SJCRH30 (cell line): ENCODE measurements around the gene CD300LF. TPM values are rescaled to one million over a fixed set of nuclear protein-coding genes. Genes with fewer than 3 reads are reported as not detected.
A peak's percentile ranks its signal among the peaks of the same experiment; 100 is the strongest.

Experiments used
- DNase-seq, 2 experiments: peaks; one replicate each; pipeline ENCODE4 v3.0.0-alpha.2; 2015 to 2020
- H3K27ac ChIP-seq: fragments of 250-450 bp; sonication (Bioruptor Pico); 2 replicates; pipeline ENCODE4 v1.5.1; 2020; ENCODE audit warnings: mild to moderate bottlenecking, moderate library complexity
- H3K27me3 ChIP-seq: fragments of 250-450 bp; sonication (Bioruptor Pico); 2 replicates; pipeline ENCODE4 v1.5.1; 2020; ENCODE audit warnings: mild to moderate bottlenecking, moderate library complexity
- H3K36me3 ChIP-seq: fragments of 250-450 bp; sonication (Bioruptor Pico); 2 replicates; pipeline ENCODE4 v1.5.1; 2020; ENCODE audit warnings: mild to moderate bottlenecking, moderate library complexity
- H3K4me1 ChIP-seq: fragments of 250-450 bp; sonication (Bioruptor Pico); 2 replicates; pipeline ENCODE4 v1.5.1; 2020; ENCODE audit warnings: mild to moderate bottlenecking, moderate library complexity
- H3K4me3 ChIP-seq: fragments of 250-450 bp; sonication (Bioruptor Pico); 2 replicates; pipeline ENCODE4 v1.5.1; 2020; ENCODE audit warnings: mild to moderate bottlenecking, moderate library complexity
- H3K9me3 ChIP-seq: fragments of 250-450 bp; sonication (Bioruptor Pico); replicated peaks from 2 replicates; pipeline ENCODE4 v1.5.1; 2020; ENCODE audit warnings: mild to moderate bottlenecking, moderate library complexity
- total RNA-seq: library from RNA; depleted of rRNA; stranded (reverse); fragments of >200 nt; shearing (Covaris generic); gene quantifications from 2 replicates; pipeline ENCODE4 v1.2.3, GENCODE V29; 2014

Gene CD300LF
- total RNA-seq, 1 experiment from 2014 or later: not detected

GRCh38 chr17:74740641-74741387 is 28.1 kb upstream of the CD300LF start:
- DNase-seq: no peak
- no peak overlapping the region for H3K4me3 ChIP-seq
- H3K36me3 ChIP-seq: no peaks in the 10 kb centered on the region
- peaks cover 10% of the 10 kb centered on the region; the same call in 1 of the 2 replicates for H3K27me3 ChIP-seq
- peaks cover 30% of the 10 kb centered on the region for H3K4me1 ChIP-seq
- H3K9me3 ChIP-seq: no peaks in the 10 kb centered on the region
- H3K27ac ChIP-seq: no peak overlapping the region

GRCh38 chr17:74740173-74740572 is 27.4 kb upstream of the CD300LF start:
- H3K9me3 ChIP-seq: no peaks in the 10 kb centered on the region
- no peak overlapping the region for H3K27ac ChIP-seq
- no peak for DNase-seq
- H3K4me1 ChIP-seq: peaks cover 30% of the 10 kb centered on the region
- no peak overlapping the region for H3K4me3 ChIP-seq
- H3K27me3 ChIP-seq: peaks cover 17% of the 10 kb centered on the region; the same call in 1 of the 2 replicates
- no peaks in the 10 kb centered on the region for H3K36me3 ChIP-seq

- Histone ChIP-seq H3K27ac (no peak overlapping the region), H3K9me3 (no peaks in the 10 kb centered on the region), H3K4me3 (no peak overlapping the region), H3K36me3 (no peaks in the 10 kb centered on the region), H3K27me3 (peaks cover 17% of the 10 kb centered on the region; the same call in 1 of the 2 replicates), H3K4me1 (peaks cover 25% of the 10 kb centered on the region)
- no peak for DNase-seq
Observed at GRCh38 chr17:74739227-74739831, 26.6 kb upstream of the CD300LF start.

- Histone ChIP-seq H3K4me1 (peaks cover 25% of the 10 kb centered on the region), H3K27ac (peak overlapping the region; percentile 2; the same call in 1 of the 2 replicates), H3K4me3 (peak overlapping the region; percentile 49), H3K36me3 (no peaks in the 10 kb centered on the region), H3K9me3 (no peaks in the 10 kb centered on the region), H3K27me3 (peaks cover 17% of the 10 kb centered on the region; the same call in 1 of the 2 replicates)
- peak; percentile 90 for DNase-seq
Observed at GRCh38 chr17:74738051-74738996, 25.6 kb upstream of the CD300LF start.

GRCh38 chr17:74737299-74738050 is 24.8 kb upstream of the CD300LF start:
- H3K27ac ChIP-seq: peak overlapping the region; percentile 2; the same call in 1 of the 2 replicates
- peak; percentile 74 to 81 for DNase-seq
- peaks cover 25% of the 10 kb centered on the region for H3K4me1 ChIP-seq
- no peaks in the 10 kb centered on the region for H3K36me3 ChIP-seq
- H3K4me3 ChIP-seq: peak overlapping the region; percentile 49
- H3K9me3 ChIP-seq: no peaks in the 10 kb centered on the region
- peaks cover 17% of the 10 kb centered on the region; the same call in 1 of the 2 replicates for H3K27me3 ChIP-seq

- Histone ChIP-seq H3K4me3 (peak within 1 kb of the TSS; percentile 49), H3K9me3 (no peaks in the 10 kb centered on the region), H3K36me3 (no peaks in the 10 kb centered on the region), H3K27ac (peak within 1 kb of the TSS; percentile 2; the same call in 1 of the 2 replicates), H3K27me3 (peaks cover 17% of the 10 kb centered on the region; the same call in 1 of the 2 replicates), H3K4me1 (peaks cover 21% of the 10 kb centered on the region)
- peak; percentile 42 to 50 for DNase-seq
Observed at GRCh38 chr17:74736513-74737298, 24.0 kb upstream of the CD300LF start, which contains the start of gene RAB37. TSS of gene RAB37 (plus strand) at chr17:74737256. CDS start at chr17:74737273, 17 bp downstream.

GRCh38 chr17:74734256-74734655 is 21.5 kb upstream of the CD300LF start:
- Histone ChIP-seq H3K27me3 (peaks cover 22% of the 10 kb centered on the region; the same call in 1 of the 2 replicates), H3K36me3 (no peaks in the 10 kb centered on the region), H3K27ac (no peak overlapping the region), H3K4me3 (no peak overlapping the region), H3K4me1 (peaks cover 21% of the 10 kb centered on the region), H3K9me3 (no peaks in the 10 kb centered on the region)
- DNase-seq: no peak

GRCh38 chr17:74733365-74734122 is 20.8 kb upstream of the CD300LF start:
- Histone ChIP-seq H3K27ac (no peak overlapping the region), H3K4me1 (peaks cover 15% of the 10 kb centered on the region), H3K9me3 (peaks cover 2% of the 10 kb centered on the region; the same call in 1 of the 2 replicates), H3K4me3 (no peak overlapping the region), H3K36me3 (no peaks in the 10 kb centered on the region), H3K27me3 (peaks cover 22% of the 10 kb centered on the region; the same call in 1 of the 2 replicates)
- no peak for DNase-seq

- no peak for DNase-seq
- Histone ChIP-seq H3K27me3 (peaks cover 18% of the 10 kb centered on the region; the same call in 1 of the 2 replicates), H3K4me1 (peaks cover 7% of the 10 kb centered on the region; the same call in 1 of the 2 replicates), H3K27ac (no peak overlapping the region), H3K9me3 (peaks cover 8% of the 10 kb centered on the region; the same call in 1 of the 2 replicates), H3K4me3 (no peak overlapping the region), H3K36me3 (no peaks in the 10 kb centered on the region)
Observed at GRCh38 chr17:74732042-74732867, 19.5 kb upstream of the CD300LF start.

GRCh38 chr17:74731347-74731605 is 18.6 kb upstream of the CD300LF start:
- Histone ChIP-seq H3K9me3 (peaks cover 8% of the 10 kb centered on the region; the same call in 1 of the 2 replicates), H3K36me3 (no peaks in the 10 kb centered on the region), H3K27me3 (peaks cover 12% of the 10 kb centered on the region; the same call in 1 of the 2 replicates), H3K27ac (no peak overlapping the region), H3K4me3 (no peak overlapping the region), H3K4me1 (peaks cover 1% of the 10 kb centered on the region; the same call in 1 of the 2 replicates)
- DNase-seq: no peak

GRCh38 chr17:74730491-74731346 is 18.0 kb upstream of the CD300LF start:
- H3K36me3 ChIP-seq: no peaks in the 10 kb centered on the region
- H3K27me3 ChIP-seq: peaks cover 11% of the 10 kb centered on the region; the same call in 1 of the 2 replicates
- DNase-seq: no peak
- H3K4me3 ChIP-seq: no peak overlapping the region
- no peak overlapping the region for H3K27ac ChIP-seq
- H3K9me3 ChIP-seq: peaks cover 8% of the 10 kb centered on the region; the same call in 1 of the 2 replicates
- H3K4me1 ChIP-seq: no peaks in the 10 kb centered on the region; the same call in 1 of the 2 replicates
